GM12872 (cell line): Measurements from ENCODE around the gene SPNS3.

Experiments used
- TF ChIP-seq, protein P1 (sequence below): IDR thresholded peaks from 3 replicates; pipeline ENCODE4 v1.5.1; 2011; ENCODE audit warnings: low read depth, mild to moderate bottlenecking, low read length, moderate library complexity; ENCODE audit not compliant: insufficient read depth

SPNS3 gene

GRCh38 chr17:4479340-4479981, 45.7 kb downstream of the SPNS3 start:
- TF ChIP-seq, protein P1, sequence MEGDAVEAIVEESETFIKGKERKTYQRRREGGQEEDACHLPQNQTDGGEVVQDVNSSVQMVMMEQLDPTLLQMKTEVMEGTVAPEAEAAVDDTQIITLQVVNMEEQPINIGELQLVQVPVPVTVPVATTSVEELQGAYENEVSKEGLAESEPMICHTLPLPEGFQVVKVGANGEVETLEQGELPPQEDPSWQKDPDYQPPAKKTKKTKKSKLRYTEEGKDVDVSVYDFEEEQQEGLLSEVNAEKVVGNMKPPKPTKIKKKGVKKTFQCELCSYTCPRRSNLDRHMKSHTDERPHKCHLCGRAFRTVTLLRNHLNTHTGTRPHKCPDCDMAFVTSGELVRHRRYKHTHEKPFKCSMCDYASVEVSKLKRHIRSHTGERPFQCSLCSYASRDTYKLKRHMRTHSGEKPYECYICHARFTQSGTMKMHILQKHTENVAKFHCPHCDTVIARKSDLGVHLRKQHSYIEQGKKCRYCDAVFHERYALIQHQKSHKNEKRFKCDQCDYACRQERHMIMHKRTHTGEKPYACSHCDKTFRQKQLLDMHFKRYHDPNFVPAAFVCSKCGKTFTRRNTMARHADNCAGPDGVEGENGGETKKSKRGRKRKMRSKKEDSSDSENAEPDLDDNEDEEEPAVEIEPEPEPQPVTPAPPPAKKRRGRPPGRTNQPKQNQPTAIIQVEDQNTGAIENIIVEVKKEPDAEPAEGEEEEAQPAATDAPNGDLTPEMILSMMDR = no peak

- TF ChIP-seq, protein P1 = no peak
Observed at GRCh38 chr17:4479982-4480751, 46.4 kb downstream of the SPNS3 start.

DNA sequence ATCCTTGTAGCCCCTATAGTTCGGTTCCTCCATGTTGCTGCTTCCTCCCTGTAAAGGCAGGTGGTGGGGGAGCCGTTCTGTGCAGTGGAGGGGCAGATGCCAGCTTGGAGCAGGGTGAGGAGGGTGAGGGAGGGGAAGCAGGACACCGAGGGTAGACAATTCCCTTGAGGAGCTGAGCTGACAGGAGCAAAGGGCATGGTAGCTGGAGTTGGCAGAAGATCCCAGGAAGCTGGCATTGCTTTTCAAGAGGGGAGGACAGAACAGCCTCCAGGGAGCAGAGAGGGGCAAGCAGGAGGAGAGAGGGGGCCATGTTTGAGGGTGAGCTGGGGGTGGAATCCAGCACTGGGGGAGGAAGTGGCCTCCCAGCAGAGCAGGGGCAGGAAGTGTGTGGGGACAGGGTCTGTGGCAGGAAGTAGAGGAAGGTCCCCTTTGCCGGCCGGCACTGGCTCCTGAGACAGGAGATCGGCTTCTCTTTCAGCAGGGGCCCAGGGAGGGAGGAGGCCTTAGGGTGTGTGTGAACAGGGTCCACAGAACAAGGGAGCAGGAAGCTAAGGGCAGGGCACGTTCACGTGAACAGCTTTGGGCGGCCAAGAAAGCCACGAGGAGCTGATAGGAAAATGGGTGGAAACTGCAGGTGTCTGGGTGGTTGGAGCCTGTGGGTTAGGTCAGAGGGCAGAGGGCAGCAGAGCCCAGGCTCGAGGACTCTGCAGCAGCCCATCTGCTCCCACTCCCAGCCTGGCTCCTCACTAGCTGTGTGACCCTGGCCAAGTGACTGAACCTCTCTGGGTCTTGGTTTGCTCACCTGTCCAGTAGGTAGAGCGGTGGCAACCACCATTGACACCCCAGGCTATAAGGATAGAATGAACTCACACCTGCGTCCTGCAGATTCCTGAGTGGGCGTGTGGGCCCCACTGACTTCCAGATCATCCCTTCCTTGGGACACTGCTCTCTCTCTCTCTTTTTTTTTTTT, 47.5 kb downstream of the SPNS3 start:
- TF ChIP-seq, protein P1 = no peak

- TF ChIP-seq, protein P1 = no peak
Observed at GRCh38 chr17:4482338-4483011, 48.7 kb downstream of the SPNS3 start.

DNA sequence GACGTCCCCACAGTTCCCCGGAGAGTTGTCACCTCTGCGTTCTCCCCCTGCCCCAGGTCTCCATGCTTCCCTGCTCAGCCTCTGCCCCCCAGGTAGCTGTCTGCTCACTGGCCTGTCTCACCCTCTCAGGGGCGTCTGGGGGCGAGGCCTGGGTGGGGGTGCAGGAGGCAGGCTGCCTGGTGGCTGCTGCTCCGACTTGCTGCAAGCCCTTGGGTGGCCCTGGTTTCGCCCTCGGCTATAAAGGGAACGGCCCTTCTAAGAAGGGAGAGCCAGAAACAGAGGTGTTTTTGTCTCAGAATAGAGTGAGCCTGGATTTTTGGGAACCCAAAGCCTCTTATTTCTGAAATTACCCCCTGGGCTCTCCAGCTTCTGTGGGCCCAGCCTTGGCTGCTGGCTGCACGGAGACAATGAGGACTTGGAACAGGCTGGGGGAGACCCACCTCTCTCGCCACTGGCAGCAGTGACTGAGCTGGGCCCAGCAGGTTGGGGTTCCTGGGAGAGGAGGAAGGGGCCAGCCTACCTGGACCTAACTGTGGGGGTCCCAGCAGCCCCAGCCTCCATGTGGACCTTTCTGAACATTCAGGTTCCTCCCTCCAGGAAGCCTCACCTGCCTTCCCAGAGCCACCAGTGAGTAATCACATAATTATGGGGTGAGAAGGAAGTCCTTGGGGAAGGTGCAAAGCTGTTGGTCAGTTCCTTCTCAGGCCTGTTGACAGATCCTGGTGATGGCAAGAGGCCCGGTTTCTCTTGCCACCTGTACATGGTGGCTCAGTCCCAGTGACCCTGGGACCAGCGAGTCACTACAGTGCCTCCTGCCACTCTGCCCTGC, 49.5 kb downstream of the SPNS3 start:
- TF ChIP-seq, protein P1 = no peak

- TF ChIP-seq, protein P1 = no peak
Observed at GRCh38 chr17:4485676-4486646, 52.2 kb downstream of the SPNS3 start.
